A549 (cell line): Measurements from ENCODE around the gene FLNB. TPM values are rescaled to one million over a fixed set of nuclear protein-coding genes. Genes with fewer than 3 reads are reported as not detected.
"Not testable (repeated sequence)": the region's sequence is repeated elsewhere in the genome, so short reads cannot be mapped to it uniquely, and the experiment has no call there.

ENCODE experiments used
- ATAC-seq, 2 experiments: fragments of 200-7000 bp in 1 of 2; fragments of >200 bp in 1 of 2; cut with Nextera tagmentation in 1 of 2; cut with Tn5 transposase in 1 of 2; 3 replicates each; pipeline versions ENCODE4 v1.8.0 to v1.9.1; 2018 to 2020; ENCODE audit warnings: mild to moderate bottlenecking in 1 of 2, moderate library complexity in 1 of 2
- CTCF ChIA-PET: fragments of 300-600 bp; sonication (Branson Sonifier 250); formaldehyde crosslinking; extraction: SDS; loops from one replicate; lab custom pipeline; 2021; ENCODE audit warnings: antibody characterized with exemption, inconsistent platforms; lab: Yijun Ruan, JAX
- POLR2A ChIA-PET: fragments of 350-600 bp; formaldehyde crosslinking; extraction: SDS; loops from one replicate; lab custom pipeline; 2021; ENCODE audit warnings: antibody characterized with exemption, inconsistent platforms; lab: Yijun Ruan, JAX
- DNase-seq, 2 experiments: peaks; one replicate each; pipeline versions ENCODE4 v3.0.0 to v3.0.0-alpha.2; 2011 to 2016; ENCODE audit warnings: low read depth in 1 of 2, low spot score in 1 of 2
- FAIRE-seq: peaks from 2 replicates; lab custom pipeline; 2011; peaks lifted over from hg19 to GRCh38; lab: Jason Lieb, UNC
- H3K27ac ChIP-seq, 2 experiments: fragments of >200 bp; sonication (Bioruptor Twin); formaldehyde crosslinking; 3 replicates each; pipeline ENCODE4 v1.5.1; 2016 to 2017
- H3K4me1 ChIP-seq: fragments of >200 bp; sonication (Bioruptor Twin); formaldehyde crosslinking; 3 replicates; pipeline ENCODE4 v1.6.1; 2016
- H3K4me2 ChIP-seq: fragments of >200 bp; sonication (Bioruptor Twin); formaldehyde crosslinking; 3 replicates; pipeline ENCODE4 v1.6.1; 2016
- H3K4me3 ChIP-seq: fragments of >200 bp; sonication (Bioruptor Twin); formaldehyde crosslinking; 3 replicates; pipeline ENCODE4 v1.5.1; 2016
- H3K9me3 ChIP-seq: fragments of >200 bp; sonication (Bioruptor Twin); formaldehyde crosslinking; 3 replicates; pipeline ENCODE4 v1.6.1; 2016
- CEBPB ChIP-seq, 2 experiments: fragments of >200 bp in 1 of 2; sonication (Bioruptor Twin) in 1 of 2; formaldehyde crosslinking in 1 of 2; IDR thresholded peaks; 2 replicates each; pipeline ENCODE4 v1.6.1; 2012 to 2016
- EHMT2 ChIP-seq: fragments of 200-600 bp; sonication (generic); IDR thresholded peaks from 2 replicates; pipeline ENCODE4 v1.6.1; 2016; ENCODE audit warnings: antibody characterized with exemption, low read depth, mild to moderate bottlenecking, moderate library complexity
- EP300 ChIP-seq, 2 experiments: fragments of >200 bp; sonication (Bioruptor Twin); formaldehyde crosslinking; IDR thresholded peaks; 2 replicates in 1 of 2; 3 replicates in 1 of 2; pipeline ENCODE4 v1.6.1; 2016 to 2017
- FOSB ChIP-seq: fragments of 250-450 bp; sonication (Bioruptor Pico); IDR thresholded peaks from 2 replicates; pipeline ENCODE4 v1.5.0; 2020; ENCODE audit warnings: mild to moderate bottlenecking, moderate library complexity
- FOSL2 ChIP-seq, 2 experiments: fragments of 450-650 bp in 1 of 2; fragments of >200 bp in 1 of 2; sonication (Bioruptor Twin) in 1 of 2; formaldehyde crosslinking; IDR thresholded peaks; 2 replicates each; pipeline versions ENCODE4 v1.5.0 to v1.6.1; 2016 to 2020; ENCODE audit warnings: mild to moderate bottlenecking in 1 of 2, moderate library complexity in 1 of 2
- FOXS1 ChIP-seq: fragments of 250-450 bp; sonication (Bioruptor Pico); IDR thresholded peaks from 2 replicates; pipeline ENCODE4 v1.5.0; 2020; ENCODE audit warnings: mild to moderate bottlenecking, moderate library complexity
- GATA3 ChIP-seq: IDR thresholded peaks from 2 replicates; pipeline ENCODE4 v1.6.1; 2012; ENCODE audit warnings: borderline replicate concordance
- HOXA7 ChIP-seq: fragments of 250-450 bp; sonication (Bioruptor Pico); IDR thresholded peaks from 2 replicates; pipeline ENCODE4 v1.5.0; 2020; ENCODE audit warnings: mild to moderate bottlenecking, moderate library complexity
- HOXB13 ChIP-seq: fragments of 250-450 bp; sonication (Bioruptor Pico); IDR thresholded peaks from 2 replicates; pipeline ENCODE4 v1.5.0; 2020; ENCODE audit warnings: low read depth, mild to moderate bottlenecking, moderate library complexity
- HOXB5 ChIP-seq: fragments of 250-450 bp; sonication (Bioruptor Pico); IDR thresholded peaks from 2 replicates; pipeline ENCODE4 v1.5.0; 2020; ENCODE audit warnings: mild to moderate bottlenecking, moderate library complexity
- JUN ChIP-seq, 2 experiments: fragments of >200 bp; sonication (Bioruptor Twin); formaldehyde crosslinking; IDR thresholded peaks; 2 replicates in 1 of 2; 3 replicates in 1 of 2; pipeline ENCODE4 v1.6.1; 2016 to 2017
- JUNB ChIP-seq: fragments of >200 bp; sonication (Bioruptor Twin); formaldehyde crosslinking; IDR thresholded peaks from 2 replicates; pipeline ENCODE4 v1.6.1; 2016
- KDM1A ChIP-seq: fragments of 200-600 bp; sonication (generic); IDR thresholded peaks from 2 replicates; pipeline ENCODE4 v1.6.1; 2016; ENCODE audit warnings: low read depth, mild to moderate bottlenecking
- NPAS2 ChIP-seq: fragments of 250-450 bp; sonication (Bioruptor Pico); IDR thresholded peaks from 2 replicates; pipeline ENCODE4 v1.8.0; 2022; ENCODE audit warnings: mild to moderate bottlenecking, moderate library complexity, borderline replicate concordance
- NR3C1 ChIP-seq: fragments of >200 bp; sonication (Bioruptor Twin); formaldehyde crosslinking; IDR thresholded peaks from 3 replicates; pipeline ENCODE4 v1.6.1; 2017
- RARB ChIP-seq: fragments of 250-450 bp; sonication (Bioruptor Pico); IDR thresholded peaks from 2 replicates; pipeline ENCODE4 v1.8.0; 2021; ENCODE audit warnings: mild to moderate bottlenecking, moderate library complexity
- TFCP2L1 ChIP-seq: fragments of 250-450 bp; sonication (Bioruptor Pico); IDR thresholded peaks from 2 replicates; pipeline ENCODE4 v1.5.0; 2021; ENCODE audit warnings: mild to moderate bottlenecking
- ZC3H11A ChIP-seq: fragments of 450-650 bp; IDR thresholded peaks from 2 replicates; pipeline ENCODE4 v1.6.1; 2014; ENCODE audit warnings: antibody characterized with exemption, mild to moderate bottlenecking
- WGBS: methylation state at CpG from one replicate; pipeline ENCODE4 v1.1.6; 2017; ENCODE audit errors: missing lambda C conversion rate; 5-methylcytosine and 5-hydroxymethylcytosine counted together
- polyA plus RNA-seq, 4 experiments: library from polyadenylated mRNA; depleted of rRNA in 3 of 4; stranded (reverse); fragments of >200 nt; fragmentation: RNase III in 1 of 4; extraction: RNeasy Plus Mini Kit Qiagen cat#74134 plus additional on column Dnase treatment in 1 of 4; gene quantifications; 2 replicates in 3 of 4; 3 replicates in 1 of 4; pipeline ENCODE4 v1.2.3, GENCODE V29; 2011 to 2017
- TF ChIP-seq, protein P1 (sequence below): fragments of >200 bp; sonication (Bioruptor Twin); formaldehyde crosslinking; IDR thresholded peaks from 3 replicates; pipeline ENCODE4 v1.6.1; 2016
- TF ChIP-seq, protein P2 (sequence below): fragments of 150-350 bp; IDR thresholded peaks from 2 replicates; pipeline ENCODE4 v1.6.1; 2014; ENCODE audit warnings: low read depth, mild to moderate bottlenecking, low read length
- TF ChIP-seq, protein P3 (sequence below): IDR thresholded peaks from 2 replicates; pipeline ENCODE4 v1.6.1; 2012
- TF ChIP-seq, protein P4 (sequence below): fragments of >200 bp; sonication (Bioruptor Twin); formaldehyde crosslinking; IDR thresholded peaks from 3 replicates; pipeline ENCODE4 v1.5.1; 2016
- TF ChIP-seq, protein P5 (sequence below): fragments of 250-450 bp; sonication (Bioruptor Pico); IDR thresholded peaks from 2 replicates; pipeline ENCODE4 v1.5.0; 2020; ENCODE audit warnings: low read depth, mild to moderate bottlenecking, moderate library complexity

FLNB gene
- polyA plus RNA-seq, 2 of the 4 experiments (the other 2 are of a cell fraction), result 235 to 439 TPM

DNA sequence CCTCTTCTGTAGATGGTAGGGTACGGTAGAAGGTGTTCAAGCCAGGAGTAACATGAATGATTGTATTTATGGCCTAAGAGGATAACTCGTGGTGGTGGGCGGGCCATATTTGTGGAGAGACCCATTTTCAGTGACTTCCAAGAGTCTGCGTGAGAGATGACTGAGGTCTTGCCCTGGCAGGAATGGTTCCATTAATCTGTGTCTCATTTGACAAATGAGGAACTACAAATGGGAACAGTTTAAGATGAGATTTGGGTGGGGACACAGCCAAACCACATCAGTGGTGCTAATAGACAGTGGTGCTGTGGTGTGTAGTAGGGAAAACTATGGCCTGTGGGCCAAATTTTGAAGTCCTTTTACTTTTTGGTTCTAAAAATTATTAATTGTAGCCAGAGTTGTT is 47.1 kb downstream of the FLNB start (continued):
- TF ChIP-seq EHMT2, result no peak
- TF ChIP-seq, protein P1, sequence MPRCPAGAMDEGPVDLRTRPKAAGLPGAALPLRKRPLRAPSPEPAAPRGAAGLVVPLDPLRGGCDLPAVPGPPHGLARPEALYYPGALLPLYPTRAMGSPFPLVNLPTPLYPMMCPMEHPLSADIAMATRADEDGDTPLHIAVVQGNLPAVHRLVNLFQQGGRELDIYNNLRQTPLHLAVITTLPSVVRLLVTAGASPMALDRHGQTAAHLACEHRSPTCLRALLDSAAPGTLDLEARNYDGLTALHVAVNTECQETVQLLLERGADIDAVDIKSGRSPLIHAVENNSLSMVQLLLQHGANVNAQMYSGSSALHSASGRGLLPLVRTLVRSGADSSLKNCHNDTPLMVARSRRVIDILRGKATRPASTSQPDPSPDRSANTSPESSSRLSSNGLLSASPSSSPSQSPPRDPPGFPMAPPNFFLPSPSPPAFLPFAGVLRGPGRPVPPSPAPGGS, result no peak

DNA sequence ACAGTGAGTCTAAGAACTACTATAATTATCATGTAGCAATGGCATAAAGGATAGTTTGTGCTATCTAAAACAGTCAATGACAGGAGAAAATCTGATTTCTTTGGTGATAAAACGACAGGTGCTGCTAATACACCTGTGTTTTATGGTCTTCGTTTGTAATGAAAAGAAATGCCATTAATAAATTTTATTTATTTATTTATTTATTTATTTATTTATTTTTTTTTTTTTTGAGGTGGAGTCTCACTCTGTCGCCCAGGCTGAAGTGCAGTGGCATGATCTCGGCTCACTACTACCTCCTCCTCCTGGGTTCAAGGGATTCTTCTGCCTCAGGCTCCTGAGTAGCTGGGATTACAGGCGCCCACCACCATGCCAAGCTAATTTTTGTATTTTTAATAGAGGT is 47.7 kb downstream of the FLNB start:
- H3K4me3 ChIP-seq, CTCF ChIA-PET: not testable (repeated sequence)
- 82% methylated on average over 5 of the region's 5 CpGs for WGBS

DNA sequence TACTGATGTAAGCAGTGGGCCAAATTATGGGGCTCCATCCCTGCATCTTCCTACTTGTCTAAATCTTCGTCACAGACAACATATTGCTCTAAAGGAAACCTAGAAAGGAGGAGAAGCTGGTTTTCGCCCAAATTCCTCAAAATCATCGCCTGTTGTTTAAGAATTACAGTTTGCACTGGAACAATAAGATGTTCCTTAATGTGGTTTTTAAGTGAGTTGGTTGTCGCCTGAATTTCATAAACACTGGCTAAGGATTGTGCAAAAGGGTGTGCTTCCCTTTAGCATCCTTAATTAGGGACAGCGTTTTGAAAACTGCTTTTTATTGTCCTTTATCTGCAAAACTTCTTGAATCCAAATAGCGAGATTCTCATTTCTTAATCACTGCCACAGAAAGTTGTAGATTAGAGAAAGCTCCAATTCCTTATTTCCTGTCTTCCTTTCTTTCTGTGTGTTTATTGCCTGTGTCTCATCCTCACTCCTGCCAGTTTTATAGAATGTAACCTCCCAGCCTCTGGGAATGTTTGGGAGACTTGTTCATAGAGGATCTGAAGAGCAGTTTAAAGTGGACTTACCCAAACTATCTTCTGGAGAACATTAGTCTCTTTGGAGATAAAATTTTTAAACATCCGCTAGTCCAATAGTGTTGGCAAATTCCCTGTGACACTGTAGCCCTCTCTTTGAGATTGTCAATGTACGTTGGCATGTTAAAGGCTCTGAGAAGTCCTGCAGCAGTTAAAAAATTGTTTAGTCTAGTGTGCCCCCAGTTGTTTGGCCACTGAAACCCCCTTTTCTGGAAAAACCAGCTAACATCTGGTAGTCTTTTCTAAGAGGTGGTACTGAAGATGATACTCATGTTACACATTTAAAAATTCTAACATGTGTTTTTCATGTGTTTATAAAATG is 50.4 kb downstream of the FLNB start:
- Histone ChIP-seq H3K4me1 (peaks cover 100% of the 10 kb centered on the region), H3K27ac (peak overlapping the region; percentile 88 to 90)

More for the DNA sequence above, 47.7 kb downstream of the FLNB start:
- DNase-seq, FAIRE-seq, POLR2A ChIA-PET, ATAC-seq, H3K4me2 ChIP-seq, H3K9me3 ChIP-seq: not testable (repeated sequence)
- TF ChIP-seq ZC3H11A, result peak; percentile 35
- H3K4me1 ChIP-seq, result peaks cover 100% of the 10 kb centered on the region
- peak overlapping the region; percentile 88 to 90; a peak in 1 of 6 replicates for H3K27ac ChIP-seq

DNA sequence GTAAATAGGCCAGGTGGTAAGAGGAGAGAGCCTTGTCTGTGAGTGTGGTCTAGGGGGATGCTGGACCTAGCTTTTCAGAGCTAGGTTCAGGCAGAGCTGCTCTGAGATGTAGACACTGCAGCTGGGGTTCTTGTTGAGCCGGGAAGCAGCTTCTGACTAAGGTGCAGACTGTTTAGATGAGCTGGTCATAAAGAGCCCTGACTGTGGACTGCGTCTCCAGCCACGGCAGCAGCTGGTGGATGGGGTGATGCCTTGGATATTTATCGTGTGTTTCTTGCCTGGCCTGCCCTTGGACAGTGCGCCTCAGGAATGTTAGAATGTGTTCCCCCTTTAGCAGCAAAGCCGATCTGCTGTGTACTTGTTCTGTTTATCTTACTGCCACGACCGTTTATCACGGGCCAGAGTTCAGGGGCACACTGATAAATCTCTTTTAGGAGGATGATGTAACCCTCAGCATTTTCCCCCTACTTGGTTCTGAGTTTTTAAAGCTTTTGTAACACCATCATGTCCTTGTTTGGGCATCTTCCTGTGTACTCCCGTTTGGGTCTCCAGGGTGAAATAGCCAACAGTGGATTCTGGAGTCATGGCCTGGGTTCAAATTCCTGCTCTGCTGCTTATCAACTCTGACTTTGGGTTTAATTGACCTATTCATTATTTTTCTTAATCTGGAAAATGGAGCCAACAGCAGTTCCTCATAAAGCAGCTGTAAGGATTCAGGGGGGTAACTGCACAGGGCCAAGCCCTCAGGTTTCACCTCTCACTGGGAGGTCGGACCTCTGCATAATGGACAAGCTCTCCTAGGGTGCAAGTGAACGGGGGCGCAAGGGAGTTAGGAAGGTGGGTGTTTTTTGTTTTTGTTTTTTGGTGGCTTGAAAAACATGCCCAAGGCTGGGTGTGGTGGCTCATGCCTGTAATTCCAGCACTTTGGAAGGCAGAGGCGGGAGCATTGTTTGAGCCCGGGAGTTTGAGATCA is 51.4 kb downstream of the FLNB start:
- 12% methylated on average over 15 of the region's 15 CpGs for WGBS
- no peaks in the 10 kb centered on the region for H3K9me3 ChIP-seq
- peaks cover 100% of the 10 kb centered on the region for H3K4me1 ChIP-seq
- ChIA-PET CTCF (interaction anchor here (1.0 to 2.4 kb wide), 3 partner anchors 39 to 98 kb away, joined by 3 to 12 read pairs (median 11); partner anchors contain the start of gene FLNB), POLR2A (interaction anchor here (0.9 to 1.0 kb wide), 2 partner anchors 7 to 10 kb away, joined by 3 to 7 read pairs; no protein-coding TSS in a partner anchor)
- H3K4me3 ChIP-seq, result peak overlapping the region; percentile 23; the same call in 1 of the 3 replicates
- ATAC-seq, result peak; percentile 76 to 77; a peak in 5 of 6 replicates
- peak overlapping the region; percentile 88 to 90 for H3K27ac ChIP-seq
- peak in 1 of 2 experiments; percentile 82 for DNase-seq
- no peak for FAIRE-seq
- H3K4me2 ChIP-seq, result peak overlapping the region; percentile 79
- peak in 1 of 2 experiments; percentile 57; a peak in 2 of 5 replicates for TF ChIP-seq EP300 (IDR thresholded peaks at IDR 0.05)
- TF ChIP-seq FOSL2 (IDR thresholded peaks at IDR 0.05), result no peak
- TF ChIP-seq FOSL2 (CRISPR knock-in tag; IDR thresholded peaks at IDR 0.05), result peak; percentile 34; the same call in 1 of the 2 replicates
- peak; percentile 38; the same call in 1 of the 2 replicates for TF ChIP-seq JUNB
- TF ChIP-seq GATA3, result peak; percentile 67; the same call in 1 of the 2 replicates
- TF ChIP-seq, protein P2, sequence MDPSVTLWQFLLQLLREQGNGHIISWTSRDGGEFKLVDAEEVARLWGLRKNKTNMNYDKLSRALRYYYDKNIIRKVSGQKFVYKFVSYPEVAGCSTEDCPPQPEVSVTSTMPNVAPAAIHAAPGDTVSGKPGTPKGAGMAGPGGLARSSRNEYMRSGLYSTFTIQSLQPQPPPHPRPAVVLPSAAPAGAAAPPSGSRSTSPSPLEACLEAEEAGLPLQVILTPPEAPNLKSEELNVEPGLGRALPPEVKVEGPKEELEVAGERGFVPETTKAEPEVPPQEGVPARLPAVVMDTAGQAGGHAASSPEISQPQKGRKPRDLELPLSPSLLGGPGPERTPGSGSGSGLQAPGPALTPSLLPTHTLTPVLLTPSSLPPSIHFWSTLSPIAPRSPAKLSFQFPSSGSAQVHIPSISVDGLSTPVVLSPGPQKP, result 0 out of 2 replicates have a peak, but pooled peaks have one; percentile 79
- TF ChIP-seq TFCP2L1 (CRISPR knock-in tag), result no peak
- TF ChIP-seq FOXS1 (CRISPR knock-in tag), result no peak; the same call in 1 of the 2 replicates
- no peak for TF ChIP-seq KDM1A
- TF ChIP-seq, protein P3, sequence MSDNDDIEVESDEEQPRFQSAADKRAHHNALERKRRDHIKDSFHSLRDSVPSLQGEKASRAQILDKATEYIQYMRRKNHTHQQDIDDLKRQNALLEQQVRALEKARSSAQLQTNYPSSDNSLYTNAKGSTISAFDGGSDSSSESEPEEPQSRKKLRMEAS, result peak; percentile 34; the same call in 1 of the 2 replicates
- peak in 1 of 2 experiments; percentile 45; a peak in 1 of 5 replicates for TF ChIP-seq JUN (IDR thresholded peaks at IDR 0.05)
- no peak for TF ChIP-seq NR3C1
- TF ChIP-seq CEBPB (IDR thresholded peaks at IDR 0.05), result peak; percentile 39 to 70; a peak in 2 of 4 replicates
- TF ChIP-seq HOXB13, result no peak
- TF ChIP-seq, protein P4, sequence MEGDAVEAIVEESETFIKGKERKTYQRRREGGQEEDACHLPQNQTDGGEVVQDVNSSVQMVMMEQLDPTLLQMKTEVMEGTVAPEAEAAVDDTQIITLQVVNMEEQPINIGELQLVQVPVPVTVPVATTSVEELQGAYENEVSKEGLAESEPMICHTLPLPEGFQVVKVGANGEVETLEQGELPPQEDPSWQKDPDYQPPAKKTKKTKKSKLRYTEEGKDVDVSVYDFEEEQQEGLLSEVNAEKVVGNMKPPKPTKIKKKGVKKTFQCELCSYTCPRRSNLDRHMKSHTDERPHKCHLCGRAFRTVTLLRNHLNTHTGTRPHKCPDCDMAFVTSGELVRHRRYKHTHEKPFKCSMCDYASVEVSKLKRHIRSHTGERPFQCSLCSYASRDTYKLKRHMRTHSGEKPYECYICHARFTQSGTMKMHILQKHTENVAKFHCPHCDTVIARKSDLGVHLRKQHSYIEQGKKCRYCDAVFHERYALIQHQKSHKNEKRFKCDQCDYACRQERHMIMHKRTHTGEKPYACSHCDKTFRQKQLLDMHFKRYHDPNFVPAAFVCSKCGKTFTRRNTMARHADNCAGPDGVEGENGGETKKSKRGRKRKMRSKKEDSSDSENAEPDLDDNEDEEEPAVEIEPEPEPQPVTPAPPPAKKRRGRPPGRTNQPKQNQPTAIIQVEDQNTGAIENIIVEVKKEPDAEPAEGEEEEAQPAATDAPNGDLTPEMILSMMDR, result no peak

More for the DNA sequence above, 50.4 kb downstream of the FLNB start:
- no peak for FAIRE-seq
- DNase-seq, result no peak
- ChIA-PET CTCF (interaction anchor here (0.9 to 2.4 kb wide), 2 partner anchors 33 to 96 kb away, joined by 3 to 12 read pairs; no protein-coding TSS in a partner anchor), POLR2A (interaction anchor here (1.0 kb wide), 1 partner anchor 9 kb away, joined by 3 read pairs; no protein-coding TSS in a partner anchor)
- ATAC-seq, result no peak
- Histone ChIP-seq H3K4me3 (peak overlapping the region; percentile 23; the same call in 1 of the 3 replicates), H3K9me3 (no peaks in the 10 kb centered on the region), H3K4me2 (peak overlapping the region; percentile 79)
- no peak for TF ChIP-seq EHMT2
- TF ChIP-seq HOXB5, result no peak
- TF ChIP-seq, protein P5, sequence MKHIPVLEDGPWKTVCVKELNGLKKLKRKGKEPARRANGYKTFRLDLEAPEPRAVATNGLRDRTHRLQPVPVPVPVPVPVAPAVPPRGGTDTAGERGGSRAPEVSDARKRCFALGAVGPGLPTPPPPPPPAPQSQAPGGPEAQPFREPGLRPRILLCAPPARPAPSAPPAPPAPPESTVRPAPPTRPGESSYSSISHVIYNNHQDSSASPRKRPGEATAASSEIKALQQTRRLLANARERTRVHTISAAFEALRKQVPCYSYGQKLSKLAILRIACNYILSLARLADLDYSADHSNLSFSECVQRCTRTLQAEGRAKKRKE (CRISPR knock-in tag), result no peak
- no peak for TF ChIP-seq FOSB
- no peak for TF ChIP-seq RARB
- TF ChIP-seq KDM1A, result no peak
- TF ChIP-seq HOXA7 (CRISPR knock-in tag), result 0 out of 2 replicates have a peak, but pooled peaks have one; percentile 32
- TF ChIP-seq NPAS2 (CRISPR knock-in tag), result no peak
- 44% methylated on average over 8 of the region's 8 CpGs for WGBS
